Activated CD8-positive, alpha-beta T cell treated with anti-CD3 and anti-CD28 coated beads, Interleukin-2, amount 10 ng/mL, durations not matched to agents 7 days and 5 days (primary cell): ENCODE results near the gene SLC30A3. TPM values are rescaled to one million over a fixed set of nuclear protein-coding genes. Genes with fewer than 3 reads are reported as not detected.

ENCODE experiments used
- total RNA-seq, 2 experiments: library from RNA; stranded (reverse); gene quantifications; one replicate each; pipeline ENCODE4 v1.2.3, GENCODE V29; 2021

SLC30A3 gene
- total RNA-seq, 2 experiments from 2014 or later, result not detected

Other genes with a start within 250 kb of the SLC30A3 start
- gene TMEM214, start 230.1 kb downstream of the SLC30A3 start, total RNA-seq, result 10 to 100 TPM; 73.7 to 75.6 TPM
- 10 to 100 TPM; 13.9 to 14.8 TPM for gene AGBL5, start 211.4 kb downstream of the SLC30A3 start, total RNA-seq
- 100 to 1,000 TPM; 334 to 346 TPM for gene OST4, start 191.4 kb downstream of the SLC30A3 start, total RNA-seq
- gene EMILIN1, start 184.4 kb downstream of the SLC30A3 start, total RNA-seq, result 1 to 10 TPM; 1.1 to 1.4 TPM
- gene KHK, start 176.3 kb downstream of the SLC30A3 start, total RNA-seq, result 10 to 100 TPM; 12.1 to 12.4 TPM
- gene CGREF1, start 143.9 kb downstream of the SLC30A3 start, total RNA-seq, result under 1 TPM; 0.61 to 0.94 TPM
- gene ABHD1, start 139.2 kb downstream of the SLC30A3 start, total RNA-seq, result under 1 TPM; 0.23 to 0.45 TPM
- gene PREB, start 128.4 kb downstream of the SLC30A3 start, total RNA-seq, result 10 to 100 TPM; 66.5 to 72.1 TPM
- gene PRR30, start 123.6 kb downstream of the SLC30A3 start, total RNA-seq, result not detected
- not detected for gene TCF23, start 114.0 kb downstream of the SLC30A3 start, total RNA-seq
- 10 to 100 TPM; 60.2 to 64.7 TPM for gene ATRAID, start 51.0 kb downstream of the SLC30A3 start, total RNA-seq
- gene SLC5A6, start 50.8 kb downstream of the SLC30A3 start, total RNA-seq, result 10 to 100 TPM; 41.5 to 47.4 TPM
- 10 to 100 TPM; 83.7 to 85.1 TPM for gene CAD, start 45.7 kb downstream of the SLC30A3 start, total RNA-seq
- not detected for gene DNAJC5G, start 12.4 kb upstream of the SLC30A3 start, total RNA-seq
- under 1 TPM; 0.26 to 0.31 TPM for gene TRIM54, start 19.4 kb upstream of the SLC30A3 start, total RNA-seq
- 1 to 10 TPM; 2.2 to 2.6 TPM for gene UCN, start 45.4 kb upstream of the SLC30A3 start, total RNA-seq
- gene MPV17, start 60.0 kb upstream of the SLC30A3 start, total RNA-seq, result 10 to 100 TPM; 78.0 to 80.5 TPM
- gene GTF3C2, start 93.7 kb upstream of the SLC30A3 start, total RNA-seq, result 10 to 100 TPM; 60.9 to 62.6 TPM
- 10 to 100 TPM; 34.5 to 37.0 TPM for gene EIF2B4, start 107.3 kb upstream of the SLC30A3 start, total RNA-seq
- 100 to 1,000 TPM; 119 to 120 TPM for gene SNX17, start 107.6 kb upstream of the SLC30A3 start, total RNA-seq
- gene ZNF513, start 117.7 kb upstream of the SLC30A3 start, total RNA-seq, result 10 to 100 TPM; 11.8 to 13.3 TPM
- gene PPM1G, start 146.5 kb upstream of the SLC30A3 start, total RNA-seq, result 100 to 1,000 TPM; 130 to 136 TPM
- 10 to 100 TPM; 91.2 to 91.3 TPM for gene NRBP1, start 165.6 kb upstream of the SLC30A3 start, total RNA-seq
- gene KRTCAP3, start 179.3 kb upstream of the SLC30A3 start, total RNA-seq, result 1 to 10 TPM; 5.6 to 6.6 TPM
- 10 to 100 TPM; 10.0 to 11.2 TPM for gene IFT172, start 226.7 kb upstream of the SLC30A3 start, total RNA-seq
- not detected for gene FNDC4, start 232.2 kb upstream of the SLC30A3 start, total RNA-seq
- not detected for gene GCKR, start 233.8 kb upstream of the SLC30A3 start, total RNA-seq